Activated CD8-positive, alpha-beta memory T cell treated with anti-CD3 and anti-CD28 coated beads for 36 hours (primary cell): Measurements from ENCODE around the gene TMEM184A. TPM values are rescaled to one million over a fixed set of nuclear protein-coding genes. Genes with fewer than 3 reads are reported as not detected.

Experiments
- CTCF ChIA-PET: fragments of 350-600 bp; sonication (Branson Sonifier 250); formaldehyde crosslinking; loops from one replicate; lab custom pipeline; 2021; ENCODE audit warnings: antibody characterized with exemption; lab: Charles Lee
- POLR2A ChIA-PET: fragments of 350-600 bp; sonication (Branson Sonifier 250); formaldehyde crosslinking; loops from one replicate; lab custom pipeline; 2021; ENCODE audit warnings: antibody characterized with exemption; lab: Charles Lee
- total RNA-seq, 2 experiments: library from RNA; stranded (reverse); gene quantifications; one replicate each; pipeline ENCODE4 v1.2.3, GENCODE V29; 2021

Gene TMEM184A
- total RNA-seq, 2 experiments from 2014 or later = not detected

DNA sequence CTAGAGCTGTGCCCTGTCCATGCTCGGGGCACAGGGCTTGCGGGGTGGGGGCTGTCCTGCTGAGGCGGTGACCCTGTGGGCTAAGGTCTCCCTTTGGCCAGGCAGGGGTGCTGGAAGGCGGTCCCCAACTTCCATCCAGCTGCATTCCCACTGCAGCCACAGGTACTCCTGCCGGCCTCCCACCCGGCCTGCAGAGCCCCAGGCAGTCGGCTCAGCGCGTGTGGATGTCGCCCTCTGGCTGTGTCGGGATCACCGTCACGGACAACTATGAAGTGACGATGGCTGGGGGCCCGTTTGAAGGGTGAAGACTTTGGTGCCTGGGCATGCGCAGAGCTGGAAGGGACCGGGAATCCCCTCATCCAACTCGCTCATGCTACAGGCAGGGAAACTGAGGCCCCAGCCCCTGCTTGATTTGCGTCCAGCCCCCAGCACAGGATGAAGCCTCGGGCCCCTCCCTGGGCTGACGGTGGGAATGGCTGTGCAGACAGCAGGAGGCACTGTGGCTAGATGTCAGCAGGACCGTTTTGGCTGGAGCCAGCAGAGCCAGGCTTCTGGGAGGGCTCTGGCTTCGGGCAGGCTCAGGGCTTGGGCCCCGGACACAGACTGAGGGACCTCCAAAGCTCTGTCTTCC is 2.3 kb upstream of the TMEM184A start:
- CTCF ChIA-PET = no interaction called here
- POLR2A ChIA-PET = no interaction called here

DNA sequence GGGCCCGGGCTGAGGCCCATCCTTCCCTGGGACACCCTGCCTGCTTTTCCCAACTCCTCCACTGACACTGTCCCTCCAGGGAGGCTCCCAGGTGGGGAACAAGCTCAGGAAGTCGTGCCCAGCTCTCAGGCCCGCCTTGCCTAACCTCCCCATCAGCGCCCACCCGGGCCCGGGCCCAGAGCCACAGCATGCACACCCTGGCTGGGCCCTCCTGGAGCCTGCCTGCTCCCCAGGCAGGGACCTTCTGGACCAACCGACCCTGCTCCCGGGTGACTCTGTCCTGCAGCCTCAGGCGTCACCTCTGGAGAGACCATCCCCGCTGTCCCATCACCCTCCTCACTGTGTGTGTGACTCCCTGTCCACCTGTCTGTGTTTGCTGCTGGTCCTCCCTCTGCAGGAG is 1.8 kb upstream of the TMEM184A start:
- POLR2A ChIA-PET = no interaction called here
- CTCF ChIA-PET = no interaction called here

DNA sequence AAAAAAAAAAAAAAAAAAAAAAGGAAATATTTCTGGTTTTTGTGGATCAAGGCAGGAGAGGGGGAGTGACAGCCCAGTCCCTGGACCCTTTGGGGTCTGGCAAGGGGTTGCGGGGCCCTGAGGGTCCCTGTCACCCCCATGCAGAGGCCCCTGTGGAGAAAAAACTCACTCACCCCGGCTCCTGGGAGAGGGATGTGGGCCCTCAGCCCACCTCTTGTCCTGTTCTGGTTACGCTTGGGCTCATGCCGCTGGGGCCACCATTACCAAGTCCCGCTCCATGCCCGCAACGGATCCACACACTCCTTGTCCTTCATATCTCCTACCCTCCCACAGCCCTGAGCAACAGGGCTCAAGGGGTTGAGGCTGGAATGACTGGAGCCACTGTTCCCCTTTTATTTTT is 1.0 kb upstream of the TMEM184A start:
- POLR2A ChIA-PET = no interaction called here

DNA sequence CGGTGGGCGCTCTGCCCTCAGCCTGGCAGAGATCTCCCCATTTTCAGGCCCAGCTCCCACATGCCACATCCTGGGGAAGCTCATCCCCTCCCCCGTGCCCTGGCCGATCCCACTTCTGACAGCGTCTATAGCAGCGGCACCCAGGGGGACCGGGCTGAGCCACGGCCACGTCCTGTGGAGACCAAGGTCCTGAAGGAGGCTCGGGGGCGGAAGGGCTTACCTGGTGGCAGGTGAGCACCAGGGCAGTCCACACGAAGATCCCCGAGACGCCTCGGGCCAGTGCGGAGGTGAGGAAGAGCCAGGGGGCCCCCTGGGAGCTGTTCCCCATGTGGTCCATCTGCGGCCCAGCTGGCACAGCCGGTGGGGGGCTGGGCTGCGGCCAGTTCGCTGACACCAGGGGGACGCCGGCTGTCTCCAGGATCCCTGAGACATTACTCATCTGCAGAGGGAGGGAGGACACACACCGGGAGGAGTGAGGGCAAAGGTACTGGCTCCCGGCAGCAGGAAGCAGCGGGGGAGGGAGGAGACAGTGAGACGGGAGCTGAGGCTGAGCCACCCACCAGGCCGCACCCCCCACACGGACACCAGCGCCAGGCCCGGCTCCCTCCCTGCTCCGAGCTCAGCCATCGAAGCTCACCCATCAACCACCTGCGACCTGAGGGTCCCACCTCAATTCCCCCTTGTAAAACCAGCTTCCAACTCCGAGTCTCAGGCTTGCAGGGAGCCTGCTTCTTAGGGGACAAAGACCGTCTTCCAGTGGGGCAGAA is 776 bp downstream of the TMEM184A start:
- ChIA-PET CTCF (interaction anchor here (1.0 to 1.3 kb wide), 2 partner anchors 15 to 42 kb away, joined by 3 read pairs; no protein-coding TSS in a partner anchor), POLR2A (no interaction called here)

More for the DNA sequence above, 1.0 kb upstream of the TMEM184A start:
- CTCF ChIA-PET = interaction anchor here (0.7 to 1.3 kb wide), 2 partner anchors 44 to 507 kb away, joined by 3 to 5 read pairs; no protein-coding TSS in a partner anchor

DNA sequence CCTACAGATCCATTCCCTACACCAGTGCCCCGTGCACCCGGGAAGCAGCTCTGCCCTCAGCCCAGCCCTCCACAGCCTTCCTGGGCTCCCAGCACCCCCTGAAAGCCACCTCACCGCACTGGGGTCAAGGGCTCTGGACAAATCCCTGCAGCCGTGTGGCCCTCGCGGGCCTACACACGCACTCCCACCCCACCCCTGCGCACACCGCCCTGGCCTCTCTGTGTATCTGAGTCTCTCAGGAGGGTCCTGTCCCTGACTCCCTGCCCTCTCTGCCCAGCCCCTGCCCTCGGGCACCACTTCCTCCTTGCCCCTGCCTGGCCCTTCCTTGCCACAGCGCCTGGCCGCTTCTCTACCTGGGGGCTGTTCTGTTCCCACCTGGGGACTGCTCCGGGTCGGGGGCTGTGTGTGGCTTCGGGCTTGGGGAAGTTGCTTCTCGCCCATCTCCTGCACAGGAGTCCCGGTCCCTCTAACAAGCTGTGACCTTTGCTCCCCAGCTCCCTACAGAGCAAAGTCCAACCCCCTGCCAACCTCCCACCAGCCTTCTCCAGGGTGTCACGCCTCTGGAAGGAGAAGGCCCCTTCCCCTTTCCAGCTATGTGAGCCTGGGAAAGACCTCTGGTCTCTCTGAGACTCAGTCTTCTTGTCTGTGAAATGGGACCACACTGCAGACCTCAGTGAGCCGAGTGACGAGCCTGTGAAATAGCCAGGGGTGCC is 1.5 kb downstream of the TMEM184A start:
- CTCF ChIA-PET = no interaction called here
- POLR2A ChIA-PET = no interaction called here

GRCh38 chr7:1553512-1554210 is 2.3 kb downstream of the TMEM184A start:
- ChIA-PET CTCF (no interaction called here), POLR2A (no interaction called here)

DNA sequence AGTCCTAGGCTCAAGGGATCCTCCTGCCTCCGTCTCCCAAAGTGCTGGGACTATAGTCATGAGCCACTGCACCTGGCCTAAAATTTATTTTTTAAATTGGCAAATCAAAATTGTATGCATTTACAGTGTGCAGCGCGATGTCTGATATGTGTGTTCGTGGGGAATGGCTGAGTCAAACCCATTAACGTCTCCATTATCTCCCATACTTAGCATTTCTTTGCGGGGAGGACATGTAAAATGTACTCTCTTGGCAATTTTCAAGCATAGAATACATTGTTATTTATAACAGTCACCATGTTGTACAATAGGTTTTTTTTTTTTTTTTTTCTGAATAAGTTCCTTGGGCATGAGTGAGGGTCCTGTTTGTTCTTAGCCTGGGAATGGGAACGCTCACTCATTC is 3.8 kb downstream of the TMEM184A start:
- ChIA-PET POLR2A (no interaction called here), CTCF (no interaction called here)

GRCh38 chr7:1550846-1551155 is 5.2 kb downstream of the TMEM184A start:
- POLR2A ChIA-PET = no interaction called here
- CTCF ChIA-PET = no interaction called here

GRCh38 chr7:1550005-1550845 is 5.8 kb downstream of the TMEM184A start:
- ChIA-PET CTCF (no interaction called here), POLR2A (no interaction called here)

DNA sequence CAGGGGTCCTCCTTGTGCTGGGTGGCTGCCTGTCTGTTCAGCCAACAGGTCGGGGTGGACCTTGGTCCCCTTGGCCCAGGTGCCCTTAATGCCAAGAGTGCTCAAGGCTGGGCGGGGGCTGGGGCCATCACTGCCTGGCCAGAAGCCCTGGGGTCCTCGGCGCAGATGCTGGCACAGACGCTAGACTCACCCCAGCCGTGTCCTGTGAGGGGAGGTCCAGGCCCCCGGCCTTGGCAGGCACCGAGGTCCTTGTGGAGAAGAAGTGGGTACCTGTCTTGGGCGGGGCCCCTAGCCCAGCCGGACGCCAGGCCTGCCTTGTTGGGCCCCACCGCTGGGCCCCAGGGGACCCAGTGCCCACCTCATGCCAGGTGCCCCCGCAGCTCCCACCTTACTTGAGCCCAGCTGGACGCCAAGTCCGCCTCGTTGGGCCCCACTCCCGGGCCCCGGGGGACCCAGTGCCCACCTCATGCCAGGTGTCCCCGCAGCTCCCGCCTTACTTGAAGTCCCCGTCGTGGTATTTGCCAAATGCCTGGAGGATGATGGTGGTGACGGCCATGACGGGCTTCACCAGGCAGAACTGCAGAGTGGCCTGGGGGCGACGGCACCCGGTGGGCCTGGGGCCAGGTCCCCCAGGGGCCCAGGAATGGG is 6.5 kb downstream of the TMEM184A start:
- POLR2A ChIA-PET = no interaction called here

DNA sequence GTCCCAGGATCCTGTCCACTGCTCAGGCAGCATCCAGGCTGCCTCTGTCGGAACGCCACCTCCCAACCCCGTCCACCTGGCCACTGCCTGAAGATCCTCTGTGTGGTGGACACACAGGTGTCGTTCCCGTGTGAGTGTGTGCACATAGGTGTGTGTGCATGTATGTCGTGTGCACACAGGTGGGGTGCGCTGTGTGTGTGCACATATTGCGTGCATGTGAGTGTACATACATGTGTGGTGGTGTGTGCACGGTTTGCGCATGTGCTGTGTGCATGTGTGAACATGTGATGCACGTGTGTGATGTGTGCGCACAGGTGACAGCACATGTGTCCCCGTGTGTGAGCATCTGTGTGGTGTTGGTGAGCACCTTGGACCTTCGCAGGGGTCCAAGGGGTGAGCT is 7.1 kb downstream of the TMEM184A start:
- CTCF ChIA-PET = interaction anchor here (1.2 kb wide), 1 partner anchor 15 kb away, joined by 4 read pairs; no protein-coding TSS in a partner anchor
- POLR2A ChIA-PET = no interaction called here

More for the DNA sequence above, 6.5 kb downstream of the TMEM184A start:
- CTCF ChIA-PET = no interaction called here

- ChIA-PET POLR2A (no interaction called here), CTCF (interaction anchor here (1.2 kb wide), 1 partner anchor 15 kb away, joined by 4 read pairs; no protein-coding TSS in a partner anchor)
These were observed 7.6 kb downstream of the TMEM184A start for GRCh38 chr7:1548438-1548831.

DNA sequence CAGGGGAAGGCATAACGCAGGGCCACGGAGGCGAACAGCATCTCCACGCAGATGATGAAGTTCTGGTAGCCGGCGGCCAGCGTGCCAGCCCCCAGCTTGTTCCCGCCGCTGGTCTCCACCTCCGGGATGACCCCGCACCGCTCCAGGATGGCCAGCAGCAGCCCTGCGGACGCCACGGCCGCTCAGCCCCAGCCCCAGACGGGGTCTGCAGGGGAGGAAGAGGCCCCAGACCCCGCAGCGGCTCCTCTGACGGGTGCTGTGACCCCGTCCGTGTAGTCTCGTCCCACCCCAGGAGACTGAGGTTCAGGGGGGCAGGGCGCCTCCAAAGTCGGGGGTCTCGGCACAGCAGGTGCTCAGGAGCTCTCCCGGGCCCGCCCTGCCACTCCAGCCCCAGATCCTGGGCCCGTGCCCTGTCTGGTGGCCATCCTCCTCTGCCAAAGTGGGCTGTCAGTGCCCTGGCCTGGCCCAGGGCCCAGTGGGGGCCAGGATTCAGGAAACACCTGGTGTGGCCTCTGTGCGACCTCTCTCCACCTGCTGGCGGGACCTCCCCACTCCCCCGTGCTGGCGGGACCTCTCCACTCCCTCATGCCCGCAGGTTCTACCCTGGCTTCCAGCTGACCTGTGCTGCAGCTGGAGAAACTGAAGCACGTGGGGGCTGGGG is 8.1 kb downstream of the TMEM184A start:
- POLR2A ChIA-PET = no interaction called here
- CTCF ChIA-PET = interaction anchor here (1.2 kb wide), 1 partner anchor 14 kb away, joined by 4 read pairs; no protein-coding TSS in a partner anchor

- CTCF ChIA-PET = no interaction called here
- POLR2A ChIA-PET = no interaction called here
These were observed 8.9 kb downstream of the TMEM184A start for GRCh38 chr7:1546909-1547776.

DNA sequence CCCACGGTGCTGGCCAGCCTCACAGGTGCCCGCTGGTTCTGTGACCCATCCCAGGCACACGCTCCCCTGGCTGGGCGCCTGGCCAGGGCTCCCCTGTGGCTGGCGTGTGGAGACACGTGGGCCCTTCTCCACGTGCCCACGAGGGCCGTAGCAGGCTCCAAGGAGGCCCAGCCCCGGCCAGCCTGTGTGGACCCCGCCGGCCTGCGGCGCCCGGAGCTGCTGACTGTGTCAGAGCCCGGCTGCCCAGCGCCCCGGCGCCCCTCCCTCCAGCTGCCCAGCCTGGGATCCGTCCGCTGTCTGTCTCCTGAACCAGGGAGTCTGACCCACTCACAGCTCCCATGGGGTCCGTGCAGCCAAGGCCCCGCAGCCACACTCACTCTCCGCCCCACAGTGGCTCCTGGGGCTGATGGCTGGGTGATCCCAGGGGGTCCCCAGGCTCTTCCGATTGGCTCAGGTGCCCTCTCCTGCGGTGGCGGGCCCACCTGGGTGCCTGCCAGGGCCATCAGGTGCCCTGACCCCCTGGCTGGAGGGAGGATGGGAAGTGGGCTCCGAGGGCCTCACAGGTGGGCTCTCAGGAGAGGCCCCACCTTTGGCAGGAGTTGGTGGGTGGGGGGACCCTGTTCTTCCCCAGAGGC is 9.6 kb downstream of the TMEM184A start:
- POLR2A ChIA-PET = no interaction called here
- CTCF ChIA-PET = no interaction called here

DNA sequence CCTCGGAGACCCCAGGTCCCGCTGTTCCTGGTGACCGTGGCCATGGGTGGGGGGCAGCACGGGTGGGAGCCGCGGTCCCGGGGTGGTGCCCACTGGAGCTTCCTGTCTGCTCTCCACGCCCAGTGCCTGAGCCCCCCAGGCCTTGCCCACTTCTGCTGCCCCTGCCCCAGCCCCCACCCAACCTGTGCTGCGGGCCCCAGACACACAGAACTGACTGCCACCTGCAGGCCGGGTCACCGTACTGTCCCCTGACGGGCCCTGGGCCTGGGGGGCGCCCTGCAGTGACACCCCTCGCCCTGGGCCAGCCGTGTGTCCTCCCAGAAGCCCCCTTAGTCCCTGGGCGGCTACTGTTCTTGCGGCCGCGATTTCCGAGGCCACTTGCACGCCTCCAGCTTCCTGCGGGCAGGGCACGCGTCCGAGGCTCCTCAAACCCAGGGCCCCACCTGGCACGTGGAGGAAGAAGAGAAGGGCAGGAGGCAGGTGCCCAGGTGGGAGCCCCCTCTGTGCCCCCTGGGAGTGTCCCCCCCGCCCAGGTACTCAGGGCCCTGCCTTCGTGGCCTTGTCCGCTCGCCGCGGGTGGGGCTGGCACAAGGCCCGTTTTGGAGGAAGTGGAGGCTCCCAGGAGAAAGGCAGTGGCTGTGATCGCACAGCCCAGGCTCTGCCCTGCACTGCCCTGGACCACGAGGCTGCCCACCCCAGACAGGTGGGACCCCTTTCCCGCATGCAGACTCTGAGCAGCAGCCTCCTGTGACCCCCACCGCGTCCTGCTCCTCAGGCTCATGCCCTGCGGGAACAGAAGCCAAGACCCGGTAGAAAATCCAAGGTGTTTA is 10.4 kb downstream of the TMEM184A start:
- ChIA-PET POLR2A (no interaction called here), CTCF (no interaction called here)
